Ishikawa (cell line): ENCODE data around the gene COX5A.

ENCODE experiments used
- USF1 ChIP-seq: IDR thresholded peaks from 2 replicates; pipeline ENCODE4 v1.6.1; 2012
- YY1 ChIP-seq: IDR thresholded peaks from 2 replicates; pipeline ENCODE4 v1.6.1; 2012; ENCODE audit warnings: low read depth

GRCh38 chr15:74956648-74957475, 19.0 kb upstream of the COX5A start, which contains the start of gene RPP25:
- TF ChIP-seq USF1 = no peak
- TF ChIP-seq YY1 = no peak
